Fibroblast of peridontal ligament (primary cell): ENCODE results near the gene EP400.

ENCODE experiments used
- DNase-seq: peaks from one replicate; pipeline ENCODE4 v3.0.0-alpha.2; 2010; ENCODE audit errors: extremely low read depth

Gene EP400

DNA sequence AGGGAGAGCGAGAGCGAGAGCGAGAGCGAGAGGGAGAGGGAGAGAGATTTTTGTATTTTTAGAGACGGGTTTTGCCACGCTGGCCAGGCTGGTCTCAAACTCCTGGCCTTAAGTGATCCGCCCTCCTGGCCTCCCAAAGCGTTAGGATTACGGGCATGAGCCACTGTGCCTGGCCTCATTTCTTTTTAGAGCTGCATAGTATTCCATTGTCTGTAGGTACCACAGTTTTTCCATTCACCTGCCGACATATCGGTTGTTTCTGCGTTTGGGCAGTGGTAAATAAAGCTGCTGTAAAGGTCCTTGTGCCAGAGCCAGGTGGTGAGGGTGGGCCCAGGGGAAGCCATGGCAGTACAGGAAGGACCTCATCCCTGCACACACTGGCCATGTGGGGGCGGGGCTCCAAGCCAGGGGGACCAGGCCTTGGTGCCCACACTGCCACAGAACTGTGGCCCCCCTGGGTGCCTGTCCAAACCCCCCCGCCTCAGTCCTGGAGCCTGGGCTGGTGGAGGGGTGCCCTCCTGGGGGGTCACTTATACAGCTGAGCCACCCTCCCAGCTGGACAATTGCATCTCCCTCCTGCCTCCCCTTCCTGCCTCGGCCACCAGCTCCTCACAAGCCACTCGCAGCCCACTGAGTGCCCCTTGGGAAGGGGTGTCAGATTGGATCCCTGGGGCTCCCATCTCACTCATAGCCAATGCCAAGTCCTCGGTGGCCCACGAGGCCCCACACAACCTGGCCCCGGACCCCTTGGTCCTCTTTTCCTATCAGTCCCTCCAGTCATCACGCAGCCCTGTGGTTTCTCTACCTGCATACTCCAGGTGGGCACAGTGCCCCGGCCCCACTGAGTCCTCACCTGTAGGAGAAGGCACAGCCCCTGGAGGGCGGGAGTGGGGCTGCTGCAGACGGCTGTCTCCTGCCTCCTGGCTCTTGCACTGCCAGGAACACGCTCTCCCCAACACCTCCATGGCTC lies 22.3 kb upstream of the EP400 start:
- DNase-seq, result no peak

DNA sequence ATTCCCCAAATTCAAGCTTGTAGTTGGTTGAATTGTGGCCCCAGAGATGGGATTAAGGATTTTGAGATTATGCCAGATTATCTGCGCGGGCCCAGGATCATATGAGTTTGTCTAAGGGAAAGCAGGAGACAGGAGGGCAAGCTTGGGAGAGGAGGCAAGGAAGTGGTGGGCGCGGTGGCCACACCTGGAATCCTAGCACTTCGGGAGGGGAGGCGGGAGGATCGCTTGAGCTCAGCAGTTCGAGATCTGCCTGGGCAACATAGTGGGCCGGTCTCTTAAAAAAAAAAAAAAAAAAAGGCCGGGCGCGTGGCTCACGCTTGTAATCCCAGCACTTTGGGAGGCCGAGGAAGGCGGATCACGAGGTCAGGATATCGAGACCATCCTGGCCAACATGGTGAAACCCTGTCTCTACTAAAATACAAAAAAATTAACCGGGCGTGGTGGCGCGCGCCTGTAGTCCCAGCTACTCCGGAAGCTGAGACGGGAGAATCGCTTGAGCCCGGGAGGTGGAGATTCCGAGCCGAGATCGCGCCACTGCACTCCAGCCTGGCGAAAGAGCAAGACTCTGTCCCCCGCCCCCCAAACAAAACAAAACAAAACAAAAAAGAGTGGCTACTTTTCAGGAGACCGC lies 21.5 kb upstream of the EP400 start:
- peak; percentile 21 for DNase-seq

DNA sequence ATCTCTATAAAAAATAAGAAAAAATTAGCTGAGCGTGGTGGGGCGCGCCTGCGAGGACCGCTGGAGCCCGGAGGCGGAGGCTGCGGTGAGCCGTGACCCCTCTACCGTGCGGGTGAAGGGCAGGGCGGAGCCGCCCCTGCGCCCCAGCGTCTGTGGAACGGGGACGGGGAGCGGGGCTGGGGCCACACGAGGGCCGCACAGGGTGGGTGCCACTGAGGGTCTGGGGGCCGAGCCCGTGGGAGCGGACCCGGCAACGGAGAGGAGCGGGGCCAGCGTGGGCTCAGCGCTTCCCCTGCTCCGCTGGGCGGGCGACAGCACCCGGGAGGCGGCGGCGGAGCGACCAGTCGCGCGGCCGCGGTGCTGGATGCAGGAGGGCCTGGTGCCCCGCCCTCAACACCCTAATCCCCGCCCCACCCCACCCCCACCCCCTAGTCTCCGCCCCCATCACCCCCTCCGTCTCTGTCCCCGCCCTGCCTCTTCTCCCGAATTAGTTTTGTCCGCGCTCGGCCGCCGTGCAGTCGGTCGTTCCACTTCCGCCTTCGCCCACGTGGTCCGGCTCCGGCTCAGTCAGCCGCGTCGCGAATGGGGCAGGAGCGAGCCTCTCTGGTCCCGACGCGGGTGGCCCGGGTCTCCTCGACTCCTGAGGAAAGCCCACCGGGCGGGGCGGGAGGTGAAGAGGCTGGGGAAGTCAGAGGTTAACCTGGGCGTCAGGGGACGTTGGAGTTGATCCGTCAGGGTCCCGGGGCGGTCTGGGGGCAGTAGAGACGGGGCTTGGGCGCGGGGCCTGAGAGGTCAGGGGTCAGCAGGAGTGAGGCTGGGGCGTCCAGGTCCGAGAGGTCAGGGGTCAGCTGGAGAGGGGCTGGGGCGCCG lies 20.8 kb upstream of the EP400 start, which contains the start of gene PUS1:
Gene PUS1, plus strand, starts transcription at position 566 of the 870 bp plus-strand sequence. CDS start 447 bp downstream, outside the sequence.
- DNase-seq, result peak; percentile 88

DNA sequence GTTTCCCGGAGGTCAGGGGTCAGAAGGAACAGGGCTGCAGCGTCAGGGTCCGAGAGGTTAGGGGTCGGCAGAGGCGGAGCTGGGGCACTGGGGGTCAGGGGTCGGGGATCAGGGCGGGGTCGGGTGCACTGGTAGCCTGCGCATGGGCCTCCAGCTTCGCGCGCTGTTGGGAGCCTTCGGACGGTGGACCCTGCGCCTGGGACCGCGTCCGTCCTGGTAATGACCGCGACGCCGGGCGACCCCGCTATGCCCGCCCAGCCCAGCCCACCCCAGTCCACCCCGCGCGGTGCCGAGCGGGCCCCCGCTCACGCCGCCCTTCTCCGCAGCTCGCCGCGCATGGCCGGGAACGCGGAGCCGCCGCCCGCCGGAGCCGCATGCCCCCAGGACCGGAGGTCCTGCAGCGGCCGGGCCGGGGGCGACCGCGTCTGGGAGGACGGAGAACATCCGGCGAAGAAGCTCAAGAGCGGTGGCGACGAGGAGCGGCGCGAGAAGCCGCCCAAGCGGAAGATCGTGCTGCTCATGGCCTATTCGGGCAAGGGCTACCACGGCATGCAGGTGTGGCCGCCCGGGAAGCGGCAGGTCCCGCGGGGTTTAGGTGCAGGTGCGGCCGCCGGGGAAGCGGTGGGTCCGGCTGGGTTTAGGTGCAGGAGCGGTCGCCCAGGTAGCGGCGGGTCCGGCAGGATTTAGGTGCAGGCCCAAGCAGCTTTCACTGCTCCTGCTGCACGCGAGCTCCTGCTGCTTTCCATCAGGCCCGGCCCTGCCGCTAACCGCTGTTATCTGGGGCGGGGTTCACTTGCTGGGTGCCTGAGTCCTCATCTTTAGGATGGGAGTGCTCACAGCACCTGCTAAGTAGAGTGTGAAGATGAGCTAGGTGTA lies 19.9 kb upstream of the EP400 start:
- peak; percentile 9 for DNase-seq

DNA sequence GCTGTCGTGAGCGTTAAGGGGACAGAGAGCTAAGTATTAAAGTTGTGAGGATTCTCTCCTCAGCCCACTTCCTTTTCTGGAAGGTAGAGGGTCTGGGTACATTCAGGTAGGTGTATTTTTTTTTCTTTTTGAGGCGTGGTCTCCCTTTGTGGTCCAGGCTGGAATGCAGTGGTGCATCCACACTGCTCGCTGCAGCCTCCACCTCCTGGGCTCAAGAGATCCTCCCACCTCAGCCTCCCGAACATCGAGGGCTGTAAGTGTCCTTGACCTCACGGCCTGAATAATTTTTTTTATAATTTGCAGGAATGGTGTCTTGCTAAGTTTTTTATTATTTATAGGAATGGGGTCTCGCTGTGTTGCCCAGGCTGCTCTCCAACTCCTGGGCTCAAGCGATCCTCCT lies 19.2 kb upstream of the EP400 start:
- DNase-seq, result no peak

DNA sequence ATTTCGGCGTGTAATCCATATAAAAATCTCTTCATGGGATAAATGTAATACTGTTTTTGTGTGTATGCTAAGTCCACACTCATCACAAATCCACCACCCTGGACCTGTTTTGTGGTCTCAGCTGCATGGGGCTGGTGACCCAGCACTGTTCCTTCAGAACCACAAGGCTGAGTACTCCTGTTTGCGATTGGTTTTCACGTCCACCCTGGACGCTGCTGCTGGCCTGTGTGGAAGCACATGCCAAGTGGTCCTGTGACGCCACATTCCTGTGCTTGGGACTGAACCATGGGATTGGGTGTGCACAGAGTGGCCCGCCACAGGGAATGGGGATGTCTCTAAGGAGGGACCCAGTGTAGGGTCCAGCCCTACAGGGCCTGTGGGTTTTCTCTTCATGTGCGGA lies 16.4 kb upstream of the EP400 start:
- DNase-seq, result no peak

DNA sequence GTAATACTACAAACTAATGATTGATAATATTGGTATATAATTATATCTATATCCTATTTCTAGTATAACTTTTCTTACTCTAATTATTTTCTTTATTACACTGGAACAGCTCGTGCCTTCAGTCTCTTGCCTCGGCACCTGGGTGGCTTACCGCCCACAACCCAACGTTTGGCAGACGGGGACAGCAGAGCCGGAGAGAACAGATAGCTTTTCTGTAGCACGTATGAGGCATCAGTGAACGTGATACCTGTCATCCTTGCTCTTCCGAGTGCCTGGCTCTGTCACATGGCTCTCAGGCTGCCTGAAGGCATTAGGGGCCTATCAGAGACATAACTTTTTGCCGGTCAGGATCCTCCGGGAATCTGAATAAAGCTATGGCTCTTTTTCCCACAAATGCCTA lies 15.2 kb upstream of the EP400 start:
- DNase-seq, result no peak

DNA sequence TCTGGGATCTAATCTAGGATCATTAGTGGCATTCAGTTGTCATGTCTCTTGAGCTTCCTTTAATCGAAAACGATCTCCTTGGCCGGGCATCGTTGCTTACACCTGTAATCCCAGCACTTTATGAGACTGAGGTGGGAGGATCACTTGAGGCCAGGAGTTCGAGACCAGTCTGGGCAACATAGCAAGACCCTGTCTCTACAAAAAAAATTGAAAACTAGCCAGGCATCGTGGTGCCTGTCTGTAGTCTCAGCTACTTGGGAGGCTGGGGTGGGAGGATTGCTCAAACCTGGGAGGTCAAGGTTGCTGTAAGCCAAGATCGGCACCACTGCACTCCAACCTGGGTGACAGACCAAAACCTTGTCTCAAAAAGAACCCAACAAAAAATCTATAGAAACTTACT lies 11.7 kb upstream of the EP400 start:
- no peak for DNase-seq

DNA sequence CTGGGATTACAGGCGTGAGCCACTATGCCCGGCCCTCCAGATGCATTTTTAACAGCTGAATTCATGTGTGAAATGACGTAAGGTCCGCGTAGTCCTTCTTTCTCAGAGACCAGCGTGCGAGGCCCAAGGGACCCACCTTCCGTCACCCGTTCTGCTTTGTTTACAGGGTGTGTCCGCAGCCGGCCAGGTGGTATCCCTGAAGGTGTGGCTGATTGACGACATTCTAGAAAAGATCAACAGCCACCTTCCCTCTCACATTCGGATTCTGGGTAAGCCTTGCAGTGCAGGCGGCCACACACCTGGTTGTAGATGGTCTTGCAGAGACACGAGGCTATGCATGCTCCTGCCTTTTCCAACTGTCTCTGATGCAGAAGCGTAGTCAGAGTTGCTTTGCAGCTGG lies 10.7 kb upstream of the EP400 start:
- DNase-seq, result no peak

DNA sequence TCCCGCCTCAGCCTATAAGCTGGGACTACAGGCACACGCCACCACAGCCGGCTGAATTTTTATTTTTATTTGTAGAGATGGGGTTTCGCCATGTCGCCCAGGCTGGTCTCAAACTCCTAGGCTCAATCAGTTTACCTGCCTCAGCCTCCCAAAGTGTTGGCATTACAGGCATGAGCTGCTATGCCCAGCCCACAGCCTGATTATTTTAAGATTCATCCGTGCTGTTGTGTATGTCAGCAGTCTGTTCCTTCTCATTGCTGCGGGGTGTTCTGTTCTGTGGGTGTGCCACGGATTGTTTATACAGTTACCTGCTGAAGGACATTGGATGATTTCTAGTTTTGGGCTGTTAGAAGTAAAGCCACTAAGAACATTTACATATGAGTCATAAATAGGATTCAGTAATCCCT lies 9.6 kb upstream of the EP400 start:
- DNase-seq, result no peak

DNA sequence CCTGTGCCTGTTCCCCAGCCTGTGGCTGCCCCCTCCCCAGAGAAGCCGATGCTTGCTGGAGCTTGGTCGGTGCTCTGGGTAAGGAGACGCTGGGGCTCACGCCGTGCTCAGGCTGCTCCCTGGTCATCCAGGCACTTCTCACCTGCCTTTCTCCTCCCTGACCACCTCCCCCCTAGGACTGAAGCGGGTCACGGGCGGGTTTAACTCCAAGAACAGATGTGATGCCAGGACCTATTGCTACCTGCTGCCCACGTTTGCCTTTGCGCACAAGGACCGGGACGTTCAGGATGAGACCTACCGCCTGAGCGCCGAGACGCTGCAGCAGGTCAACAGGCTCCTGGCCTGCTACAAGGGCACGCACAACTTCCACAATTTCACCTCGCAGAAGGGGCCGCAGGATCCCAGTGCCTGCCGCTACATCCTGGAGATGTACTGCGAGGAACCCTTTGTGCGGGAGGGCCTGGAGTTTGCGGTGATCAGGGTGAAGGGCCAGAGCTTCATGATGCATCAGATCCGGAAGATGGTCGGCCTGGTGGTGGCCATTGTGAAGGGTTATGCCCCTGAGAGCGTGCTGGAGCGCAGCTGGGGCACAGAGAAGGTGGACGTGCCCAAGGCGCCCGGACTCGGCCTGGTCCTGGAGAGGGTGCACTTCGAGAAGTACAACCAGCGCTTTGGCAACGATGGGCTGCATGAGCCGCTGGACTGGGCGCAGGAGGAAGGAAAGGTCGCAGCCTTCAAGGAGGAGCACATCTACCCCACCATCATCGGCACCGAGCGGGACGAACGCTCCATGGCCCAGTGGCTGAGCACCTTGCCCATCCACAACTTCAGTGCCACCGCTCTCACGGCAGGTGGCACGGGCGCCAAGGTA lies 8.4 kb upstream of the EP400 start:
- DNase-seq, result no peak

DNA sequence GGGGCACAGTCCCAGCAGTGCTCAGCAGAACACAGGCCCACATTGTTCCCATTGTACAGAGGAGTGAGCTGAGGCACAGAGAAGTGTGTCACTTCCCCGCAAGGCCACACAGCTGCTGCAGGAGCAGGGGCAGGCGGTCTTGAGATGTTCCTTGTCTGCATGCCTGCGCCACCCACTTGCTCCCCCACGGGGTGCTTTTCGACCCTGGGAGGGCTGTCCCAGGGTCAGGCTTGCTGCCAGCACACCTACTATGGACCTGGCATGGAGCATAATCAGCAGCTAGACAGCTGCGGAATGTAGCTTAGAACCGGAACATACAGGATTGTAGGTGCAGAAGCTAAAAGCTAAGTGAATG lies 7.8 kb upstream of the EP400 start:
- DNase-seq, result no peak

DNA sequence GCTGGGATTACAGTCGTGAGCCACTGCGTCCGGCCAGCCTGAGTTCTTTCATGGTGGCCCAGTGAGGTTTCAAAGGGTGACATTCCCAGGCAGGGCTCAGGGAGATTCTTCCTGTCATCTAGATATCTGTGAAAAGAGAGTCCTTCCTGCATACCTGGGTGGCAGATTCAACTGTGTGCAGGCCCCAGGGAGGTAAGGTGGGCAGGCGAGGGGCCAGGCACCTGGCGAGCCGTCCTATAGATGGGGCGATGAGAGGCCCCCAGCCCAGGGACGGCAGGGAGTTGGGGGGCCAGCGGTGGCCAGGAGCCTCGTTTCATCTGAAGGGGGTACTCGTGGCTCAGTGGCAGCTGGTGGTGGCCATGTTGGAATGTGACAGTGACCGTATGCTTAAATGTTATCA lies 7.1 kb upstream of the EP400 start:
- no peak for DNase-seq

DNA sequence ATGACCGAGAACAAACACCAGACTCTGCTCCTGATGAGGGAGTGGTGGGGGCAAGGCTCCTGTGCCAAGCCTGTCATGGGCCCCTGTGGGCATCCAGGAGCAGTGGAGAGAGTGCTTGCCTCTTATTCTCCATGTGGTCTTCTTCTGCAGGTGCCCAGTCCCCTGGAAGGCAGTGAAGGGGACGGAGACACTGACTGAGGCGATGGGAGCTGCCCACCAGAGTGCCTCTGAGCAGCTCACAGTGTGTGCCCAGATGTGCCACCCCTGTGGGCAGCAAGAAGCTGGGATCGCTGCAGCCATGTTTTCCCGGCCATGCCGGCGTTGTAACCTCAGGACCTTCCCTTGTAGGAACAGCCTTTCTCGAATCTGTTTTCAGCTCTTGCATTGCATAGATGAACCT lies 6.4 kb upstream of the EP400 start:
- no peak for DNase-seq

DNA sequence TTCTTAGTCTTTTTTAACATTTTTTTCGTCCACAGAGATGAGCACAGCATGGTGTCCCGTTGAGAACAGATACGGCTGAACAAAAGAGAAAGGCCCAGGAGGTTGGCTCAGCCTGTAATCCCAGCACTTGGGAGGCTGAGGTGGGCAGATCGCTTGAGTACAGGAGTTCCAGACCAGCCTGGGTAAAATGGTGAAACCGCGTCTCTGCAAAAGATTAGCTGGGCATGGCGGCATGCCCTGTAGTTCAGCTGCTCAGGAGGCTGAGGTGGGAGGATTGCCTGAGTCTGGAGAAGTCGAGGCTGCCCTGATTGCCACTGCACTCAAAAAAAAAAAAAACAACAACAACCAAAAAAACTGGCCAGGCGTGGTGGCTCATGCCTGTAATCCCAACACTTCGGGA lies 5.9 kb upstream of the EP400 start:
- DNase-seq, result no peak

DNA sequence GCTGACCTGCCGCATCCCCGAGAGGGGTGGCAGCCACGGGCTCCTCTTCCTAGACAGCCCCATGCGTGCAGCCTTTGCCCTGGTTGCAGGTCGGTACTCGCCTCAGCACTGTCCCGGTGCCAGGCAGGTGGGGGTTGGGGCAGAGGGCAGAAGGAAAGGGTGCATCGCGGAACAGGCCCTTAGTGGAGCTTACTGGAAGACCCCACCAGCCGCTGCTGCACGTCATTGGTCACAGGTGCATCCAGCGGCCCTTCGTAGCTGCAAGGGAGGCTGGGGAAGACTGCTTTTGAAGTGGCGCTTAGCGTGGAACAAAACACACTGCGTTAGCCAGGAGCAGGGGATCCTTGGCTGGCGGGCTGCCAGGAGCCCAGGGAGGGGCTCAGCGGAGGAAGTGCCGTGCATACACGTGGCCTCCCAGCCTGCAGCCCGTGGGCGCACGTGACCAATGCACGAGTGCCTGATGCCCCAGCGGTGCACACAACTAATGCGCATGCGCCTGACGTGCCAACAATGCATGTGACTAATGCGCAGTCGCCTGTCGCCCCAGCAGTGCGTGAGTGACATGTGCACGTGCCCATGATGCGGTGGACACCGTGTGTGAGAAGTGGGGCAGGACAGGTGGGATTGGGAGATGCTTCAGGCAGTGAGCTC lies 5.0 kb upstream of the EP400 start:
- DNase-seq, result no peak

DNA sequence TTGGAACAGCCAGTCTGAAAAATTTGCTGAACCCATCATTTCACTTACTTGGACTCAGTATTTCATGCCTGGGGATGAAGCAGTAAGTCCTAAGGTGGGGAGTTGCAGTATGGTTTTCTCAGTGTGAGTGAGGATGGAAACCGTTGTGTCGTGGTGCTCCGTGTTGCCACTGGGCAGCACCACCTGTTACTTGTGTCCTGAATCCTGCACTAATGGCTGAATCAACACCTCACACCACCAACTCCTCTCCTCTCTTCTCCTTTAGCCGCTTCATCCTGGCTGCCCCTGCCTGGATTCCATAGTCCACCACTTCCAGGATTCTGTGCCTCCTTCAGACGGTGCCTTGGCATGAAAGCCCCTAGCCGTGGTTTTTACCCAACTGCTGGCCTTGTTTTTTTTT lies 3.0 kb upstream of the EP400 start:
- DNase-seq, result no peak

DNA sequence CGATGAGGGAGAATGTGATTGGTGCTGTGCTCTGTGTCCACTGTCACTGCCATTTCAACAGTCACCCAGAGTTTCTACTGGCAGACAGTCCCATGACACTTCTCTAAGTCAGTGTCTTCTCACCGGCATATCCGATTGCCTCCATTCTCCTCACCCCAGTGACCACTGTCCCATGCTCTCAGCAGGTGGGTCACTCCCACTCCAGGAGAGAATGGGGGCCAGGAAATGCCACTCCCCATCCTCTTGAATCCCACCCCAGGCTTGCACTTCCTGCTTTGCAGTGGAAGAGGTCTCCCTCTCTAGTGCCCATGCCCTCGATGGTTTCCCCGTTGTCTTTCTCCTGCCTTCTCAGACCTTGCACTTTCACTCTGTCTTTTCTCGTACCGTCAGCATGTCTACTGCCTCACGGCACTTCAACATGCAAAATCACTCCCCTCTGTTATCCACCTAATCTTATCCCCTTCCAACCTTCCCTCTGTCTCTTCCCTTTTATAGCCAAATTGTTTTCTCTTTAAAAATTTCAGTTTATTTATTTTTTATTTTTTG lies 2.2 kb upstream of the EP400 start:
- no peak for DNase-seq

DNA sequence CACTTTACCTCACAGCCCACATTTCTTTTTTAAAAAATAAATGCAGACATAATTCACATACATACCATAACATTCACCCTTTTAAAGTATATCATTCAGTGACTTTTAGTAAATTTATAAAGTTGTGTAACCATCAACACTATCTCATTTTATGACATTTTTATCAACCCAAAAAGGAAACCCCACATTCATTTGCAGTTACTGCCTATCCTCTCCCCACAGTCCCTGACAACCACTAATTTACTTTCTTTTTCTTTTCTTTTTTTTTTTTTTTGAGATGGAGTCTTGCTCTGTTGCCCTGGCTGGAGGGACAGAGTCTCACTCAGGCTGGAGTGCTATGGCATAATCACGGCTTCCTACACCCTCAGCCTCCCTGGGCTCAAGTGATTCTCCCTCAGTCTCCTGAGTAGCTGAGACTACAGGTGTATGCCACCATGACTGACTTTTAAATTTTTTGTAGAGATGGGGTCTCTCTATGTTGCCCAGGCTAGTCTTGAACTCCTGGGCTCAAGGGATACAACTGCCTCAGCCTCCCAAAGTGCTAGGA lies 1.5 kb upstream of the EP400 start:
- DNase-seq, result no peak
